ENCODE results near the gene KIF23. TPM values are rescaled to one million over a fixed set of nuclear protein-coding genes. Genes with fewer than 3 reads are reported as not detected.

KIF23 gene
- total RNA-seq, 1 donor from 2014 or later, result 71.5 TPM

Other genes with a start within 250 kb of the KIF23 start
- gene PAQR5, start 115.4 kb upstream of the KIF23 start, total RNA-seq, result 9.5 and 10.1 TPM in 2 replicates
- gene RPLP1, start 38.5 kb downstream of the KIF23 start, total RNA-seq, result 617 and 781 TPM in 2 replicates

All from epithelial cell of proximal tubule (primary cell).